HL-60/S4 (cell line): Measurements from ENCODE around the gene HFE.

Experiments used
- in situ Hi-C: fragments of 300-500 bp; cut with MboI; formaldehyde crosslinking; loops from 2 replicates; pipeline ENCODE4 v1.14.3; 2022; ENCODE audit warnings: low sequenced_read_pairs

Gene HFE

DNA sequence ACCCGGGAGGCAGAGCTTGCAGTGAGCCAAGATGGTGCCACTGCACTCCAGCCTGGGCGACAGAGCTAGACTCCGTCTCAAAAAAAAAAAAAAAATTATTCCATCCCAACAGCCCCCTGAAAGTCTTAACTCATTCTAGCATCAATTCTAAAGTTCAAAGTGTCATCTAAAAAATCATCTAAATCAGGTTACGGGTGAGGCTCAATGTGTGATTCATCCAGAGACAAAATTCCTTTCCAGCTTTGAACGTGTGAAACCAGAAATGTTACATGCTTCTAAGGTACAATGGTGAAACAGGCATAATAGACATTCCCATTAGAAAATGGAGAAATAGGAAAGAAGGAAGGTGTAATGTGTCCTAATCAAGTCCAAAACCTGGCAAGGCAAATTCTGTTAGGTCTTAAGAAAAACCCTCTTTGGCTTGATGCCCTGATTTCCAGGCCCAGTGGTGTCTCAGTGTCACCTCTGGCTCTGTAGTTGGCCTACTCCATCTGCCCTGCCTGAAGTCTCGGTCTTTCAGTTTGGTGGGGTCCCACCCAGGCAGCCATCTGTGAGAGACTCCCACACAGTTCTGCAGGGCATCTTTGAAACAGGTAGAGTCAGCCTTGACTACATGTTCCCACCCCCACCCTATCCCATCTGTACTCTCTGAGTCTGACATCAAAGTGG is 43.5 kb downstream of the HFE start:
- in situ Hi-C loops: no loop called here

DNA sequence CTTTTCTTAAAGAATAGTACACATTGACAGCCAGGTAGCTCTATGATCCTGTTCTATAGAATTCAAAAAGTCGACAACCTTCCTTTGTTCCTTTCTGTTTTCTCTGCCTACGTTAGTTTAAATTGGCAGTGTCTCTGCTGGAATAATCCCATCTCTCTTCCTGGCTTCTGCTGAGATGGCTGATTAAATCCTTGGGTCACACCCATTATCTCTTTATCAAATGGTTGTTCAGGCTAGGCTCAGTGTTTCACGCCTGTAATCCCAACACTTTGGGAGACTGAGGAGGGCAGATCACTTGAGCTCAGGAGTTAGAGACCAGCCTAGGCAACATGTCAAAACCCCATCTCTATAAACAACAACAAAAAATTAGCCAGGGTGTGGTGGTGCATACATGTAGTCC is 44.4 kb downstream of the HFE start:
- in situ Hi-C loops: no loop called here

DNA sequence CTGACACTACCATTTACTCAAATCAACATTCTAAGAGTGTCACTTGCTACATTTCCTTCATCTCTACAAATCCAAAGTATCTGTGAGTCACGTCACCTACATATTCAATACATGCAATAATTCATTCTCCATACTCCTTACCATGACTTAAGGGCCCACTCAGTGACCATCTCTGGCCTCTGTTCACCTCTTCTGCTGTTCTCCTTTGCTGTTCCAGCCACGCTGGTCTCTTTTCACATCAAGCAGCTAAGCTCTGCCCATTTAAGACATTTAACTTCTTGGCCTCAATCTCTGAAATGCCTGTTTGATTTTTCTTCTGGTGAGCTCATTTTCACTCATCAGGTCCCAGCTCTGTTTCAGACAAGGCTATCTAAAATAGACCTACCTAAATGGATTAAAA is 46.5 kb downstream of the HFE start:
- in situ Hi-C loops: no loop called here

DNA sequence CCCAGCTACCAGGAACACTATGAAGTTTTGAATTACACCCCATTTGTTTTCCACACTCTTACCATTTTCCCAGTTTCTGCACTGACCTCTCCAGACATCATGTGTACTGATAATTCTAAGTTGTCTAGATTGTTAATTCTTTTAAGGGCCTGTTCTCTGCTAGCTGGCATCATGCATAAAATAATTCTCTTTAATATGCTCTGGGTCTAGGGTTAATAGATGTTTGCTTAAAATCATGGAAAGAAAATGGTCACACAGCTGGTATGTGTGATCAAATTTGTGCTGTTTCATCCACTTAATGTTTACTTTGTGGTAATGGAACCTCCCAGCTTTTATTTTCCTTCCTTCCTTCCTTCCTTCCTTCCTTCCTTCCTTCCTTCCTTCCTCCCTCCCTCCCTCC is 49.1 kb downstream of the HFE start:
- in situ Hi-C loops: no loop called here

DNA sequence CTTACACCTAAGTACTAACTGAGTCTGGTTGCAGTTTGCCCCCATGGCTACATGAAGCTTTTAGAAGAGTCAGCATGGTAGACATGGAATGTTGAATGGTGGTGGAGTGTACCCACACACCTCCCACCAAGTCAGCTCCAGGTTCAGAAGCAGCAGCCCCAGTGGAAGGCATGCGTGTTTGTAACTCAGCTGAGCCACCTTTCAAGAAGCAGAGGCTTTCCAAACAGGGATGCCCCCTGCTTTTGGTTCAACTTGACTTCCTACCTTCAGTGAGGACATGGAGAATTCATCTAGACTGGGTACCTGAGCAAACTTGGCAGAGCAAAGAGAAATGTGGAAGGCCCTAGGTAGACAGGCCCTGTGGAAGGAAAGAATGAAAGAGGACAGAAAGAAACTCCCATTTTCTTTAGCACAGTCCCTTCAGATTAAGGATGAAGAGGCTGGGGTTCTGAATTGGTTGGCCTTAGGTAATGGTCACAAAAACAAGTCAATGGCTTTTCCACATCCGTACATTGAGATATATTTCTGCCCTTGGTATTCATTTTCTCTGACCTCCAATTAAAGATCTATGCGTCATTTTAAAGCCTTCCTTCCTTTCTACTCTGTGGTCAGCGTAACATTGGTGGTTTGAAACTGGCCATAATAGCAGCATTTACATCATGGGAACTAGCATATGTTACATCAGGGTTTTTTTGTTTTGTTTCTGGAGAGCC is 53.2 kb downstream of the HFE start:
- in situ Hi-C loops: no loop called here

DNA sequence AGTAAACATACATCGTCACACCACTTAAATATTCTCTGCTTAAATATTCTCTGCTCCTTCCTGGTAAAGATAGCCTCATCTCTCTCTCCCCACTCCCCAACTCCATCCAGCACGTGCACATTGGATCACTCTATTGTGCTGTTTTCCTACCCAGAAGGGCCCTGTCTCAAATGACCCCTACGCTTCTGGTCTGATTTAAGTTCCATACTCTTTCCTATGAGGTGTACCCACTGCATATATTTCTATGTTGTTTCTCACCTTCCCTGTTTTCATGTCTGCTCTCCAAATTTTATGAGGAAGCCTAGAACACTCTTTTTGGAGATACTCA is 53.7 kb downstream of the HFE start:
- in situ Hi-C loops: no loop called here

DNA sequence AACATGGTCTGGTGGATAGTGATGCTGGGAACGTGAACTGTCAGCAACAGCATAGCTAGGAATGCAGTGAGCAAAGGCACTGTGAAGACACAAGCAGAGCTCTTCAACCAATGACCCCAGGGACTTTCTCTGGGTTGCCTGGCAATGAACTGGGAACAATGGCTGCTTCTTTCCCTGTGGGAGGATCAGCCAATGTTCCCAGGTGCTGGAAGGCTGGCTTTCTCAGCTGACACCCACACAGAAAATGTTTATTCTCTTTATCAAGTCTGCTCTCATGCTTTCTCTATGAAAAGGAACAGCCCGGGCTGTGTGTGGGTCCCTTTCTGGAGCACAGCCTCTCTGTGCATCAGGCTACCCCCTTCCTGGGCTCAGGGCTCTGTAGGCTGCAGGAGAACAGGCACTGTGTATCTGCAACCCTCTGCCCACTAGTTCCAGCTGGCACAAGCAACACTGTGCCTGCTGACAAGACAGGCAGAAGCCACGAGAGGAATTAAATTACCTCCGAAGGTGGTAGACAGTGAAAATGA is 54.2 kb downstream of the HFE start:
- in situ Hi-C loops: no loop called here

DNA sequence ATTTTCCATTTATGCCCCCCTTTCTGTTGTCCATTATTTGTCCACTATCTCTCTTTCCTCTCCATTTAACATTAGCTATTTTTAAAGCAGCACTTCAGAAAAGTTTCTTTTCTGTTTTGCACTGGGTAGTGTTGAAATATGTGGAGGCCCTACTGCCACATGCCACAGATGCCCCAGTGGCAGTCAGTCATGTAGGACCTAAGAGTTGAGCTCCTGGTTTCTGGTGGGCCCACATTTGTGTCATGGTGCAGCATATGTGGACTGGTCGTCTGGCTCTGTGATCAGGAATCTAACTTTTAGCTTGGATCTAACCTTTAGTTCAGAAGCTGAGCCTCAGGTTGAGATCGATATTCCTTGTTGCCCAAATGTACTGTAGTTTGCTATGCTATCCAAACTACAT is 54.8 kb downstream of the HFE start:
- in situ Hi-C loops: no loop called here
